ENCODE results near the gene MYH9.

The MYH9 gene

DNA sequence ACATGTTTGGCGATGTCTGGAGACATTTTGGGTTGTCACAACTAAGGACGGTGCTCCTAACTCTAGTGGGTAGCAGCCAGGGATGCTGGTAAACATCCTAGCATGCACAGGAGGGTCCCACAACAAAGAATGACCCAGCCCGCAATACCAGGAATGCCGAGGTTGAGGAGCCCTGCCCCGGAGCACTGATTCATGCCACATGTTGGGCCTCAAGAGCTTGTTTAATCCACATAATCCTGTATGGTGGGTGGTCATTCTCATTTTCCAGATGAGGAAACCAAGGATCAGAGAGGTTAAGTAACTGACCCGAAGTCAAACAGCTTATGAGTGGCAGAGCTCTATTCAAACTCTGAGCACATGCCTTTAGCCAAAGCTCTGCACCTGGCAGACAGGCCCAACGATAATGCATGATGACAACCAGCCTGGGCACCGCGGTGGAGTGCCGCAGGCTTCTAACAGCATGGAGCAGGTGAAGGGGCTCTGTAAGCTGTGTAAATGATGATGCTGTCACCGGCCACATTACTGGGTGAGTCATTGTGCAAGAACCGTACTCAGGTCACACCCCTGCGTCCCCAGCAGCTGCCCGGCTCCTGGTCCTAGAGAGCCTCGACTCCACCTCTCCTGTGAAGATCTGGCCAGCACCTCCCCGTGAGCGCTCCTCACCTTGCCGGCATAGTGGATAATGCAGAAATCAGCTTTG is 76.2 kb downstream of the MYH9 start:
- TF ChIP-seq, protein P1, sequence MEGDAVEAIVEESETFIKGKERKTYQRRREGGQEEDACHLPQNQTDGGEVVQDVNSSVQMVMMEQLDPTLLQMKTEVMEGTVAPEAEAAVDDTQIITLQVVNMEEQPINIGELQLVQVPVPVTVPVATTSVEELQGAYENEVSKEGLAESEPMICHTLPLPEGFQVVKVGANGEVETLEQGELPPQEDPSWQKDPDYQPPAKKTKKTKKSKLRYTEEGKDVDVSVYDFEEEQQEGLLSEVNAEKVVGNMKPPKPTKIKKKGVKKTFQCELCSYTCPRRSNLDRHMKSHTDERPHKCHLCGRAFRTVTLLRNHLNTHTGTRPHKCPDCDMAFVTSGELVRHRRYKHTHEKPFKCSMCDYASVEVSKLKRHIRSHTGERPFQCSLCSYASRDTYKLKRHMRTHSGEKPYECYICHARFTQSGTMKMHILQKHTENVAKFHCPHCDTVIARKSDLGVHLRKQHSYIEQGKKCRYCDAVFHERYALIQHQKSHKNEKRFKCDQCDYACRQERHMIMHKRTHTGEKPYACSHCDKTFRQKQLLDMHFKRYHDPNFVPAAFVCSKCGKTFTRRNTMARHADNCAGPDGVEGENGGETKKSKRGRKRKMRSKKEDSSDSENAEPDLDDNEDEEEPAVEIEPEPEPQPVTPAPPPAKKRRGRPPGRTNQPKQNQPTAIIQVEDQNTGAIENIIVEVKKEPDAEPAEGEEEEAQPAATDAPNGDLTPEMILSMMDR (conservative IDR thresholded peaks at IDR 0.05; ENCODE audit: low read depth), result no peak
- peak overlapping the region; percentile 55 for H3K27ac ChIP-seq
- DNase-seq (ENCODE audit: low spot score), result no peak
- ChIA-PET CTCF (interaction anchor here (0.7 kb wide), 1 partner anchor 10 kb away, joined by 3 read pairs; no protein-coding TSS in a partner anchor), POLR2A (ENCODE audit: low non-redundant PET) (no interaction called here)

DNA sequence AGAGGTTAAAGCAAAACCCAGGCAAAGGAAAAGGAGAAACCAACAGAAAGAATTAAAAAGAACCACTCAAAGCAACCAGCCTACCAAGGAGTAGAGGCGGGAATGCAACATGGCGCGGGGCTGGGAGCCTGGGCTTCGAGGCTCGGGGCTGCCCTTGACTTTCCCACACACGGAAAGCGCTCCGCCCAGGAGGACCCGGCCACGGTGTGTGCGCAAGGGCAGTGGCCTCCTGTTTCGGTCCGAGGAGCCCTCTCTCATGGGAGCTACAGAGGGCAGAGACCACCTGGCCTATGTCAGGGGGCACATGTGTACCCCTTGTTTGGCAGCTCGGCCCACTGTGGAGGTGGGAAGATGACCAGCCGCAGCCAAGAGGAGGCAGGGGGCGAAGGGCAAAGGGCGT is 78.9 kb downstream of the MYH9 start:
- POLR2A ChIA-PET (ENCODE audit: low non-redundant PET), result no interaction called here
- TF ChIP-seq, protein P1 (conservative IDR thresholded peaks at IDR 0.05; ENCODE audit: low read depth), result no peak
- CTCF ChIA-PET, result interaction anchor here (0.6 kb wide), 1 partner anchor 10 kb away, joined by 3 read pairs; no protein-coding TSS in a partner anchor
- H3K27ac ChIP-seq, result peak overlapping the region; percentile 55
- no peak for DNase-seq (ENCODE audit: low spot score)

DNA sequence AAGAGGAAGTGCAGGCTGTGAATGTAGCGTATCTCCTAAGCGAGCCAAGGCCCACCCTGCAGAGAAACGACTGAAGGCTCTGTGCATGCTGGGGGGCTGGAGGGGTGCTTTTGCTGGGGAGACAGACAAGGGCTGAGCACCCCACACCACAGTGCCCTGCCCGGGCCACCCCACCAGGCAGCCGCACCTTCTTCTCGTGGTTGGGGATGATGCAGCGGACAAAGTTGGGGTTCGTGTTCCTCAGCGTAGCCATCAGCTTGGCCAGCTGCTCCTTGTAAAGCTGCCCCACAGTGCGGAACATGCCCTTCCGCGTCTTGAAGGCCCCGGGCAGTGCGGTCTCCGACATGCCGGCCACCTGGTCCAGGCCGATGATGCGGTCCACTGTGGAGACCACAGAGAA is 81.5 kb downstream of the MYH9 start:
- POLR2A ChIA-PET (ENCODE audit: low non-redundant PET), result no interaction called here
- TF ChIP-seq, protein P1 (conservative IDR thresholded peaks at IDR 0.05; ENCODE audit: low read depth), result no peak
- no peak for DNase-seq (ENCODE audit: low spot score)
- peak overlapping the region; percentile 69 for H3K27ac ChIP-seq
- CTCF ChIA-PET, result no interaction called here

DNA sequence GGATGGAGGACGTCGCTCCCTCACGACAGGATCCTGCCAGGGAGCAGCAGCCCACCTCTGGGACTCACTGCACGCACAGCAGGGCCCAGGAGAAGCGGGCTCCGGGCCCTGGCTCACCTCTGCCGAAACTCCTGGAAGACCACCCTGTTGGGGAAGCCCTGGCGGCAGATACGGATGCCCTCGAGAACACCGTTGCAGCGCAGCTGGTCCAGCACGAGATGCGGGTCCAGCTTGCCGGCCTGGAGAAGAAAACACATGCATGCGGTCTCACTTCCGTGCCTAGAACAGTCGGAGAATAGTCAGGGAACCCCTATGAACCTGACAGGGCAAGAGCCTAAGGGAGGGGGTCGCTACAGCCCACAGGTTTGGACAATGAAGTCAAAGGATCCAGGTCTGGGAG is 82.0 kb downstream of the MYH9 start:
- DNase-seq (ENCODE audit: low spot score), result no peak
- ChIA-PET CTCF (no interaction called here), POLR2A (ENCODE audit: low non-redundant PET) (no interaction called here)
- TF ChIP-seq, protein P1 (conservative IDR thresholded peaks at IDR 0.05; ENCODE audit: low read depth), result no peak
- H3K27ac ChIP-seq, result peak overlapping the region; percentile 69

DNA sequence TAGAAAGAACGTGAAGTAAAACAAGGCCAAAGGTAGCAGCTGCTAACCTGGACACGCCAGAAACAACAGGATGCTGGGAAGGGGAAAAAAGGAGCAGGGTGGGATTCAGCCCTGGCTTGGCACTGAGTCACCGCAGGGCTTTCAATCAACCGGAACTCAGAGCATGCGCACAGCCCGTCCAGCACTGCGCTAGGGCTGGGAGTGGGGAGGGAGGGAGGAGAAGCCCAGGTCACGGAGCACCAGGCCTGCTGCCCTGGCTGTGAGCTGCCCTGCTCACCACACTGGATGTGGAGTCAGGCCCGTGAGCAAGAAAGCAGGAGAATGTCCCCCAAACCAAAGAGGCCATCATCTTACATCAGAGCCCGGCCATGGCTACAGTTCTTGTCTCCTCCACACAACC is 83.3 kb downstream of the MYH9 start:
- H3K27ac ChIP-seq, result peak overlapping the region; percentile 69
- ChIA-PET POLR2A (ENCODE audit: low non-redundant PET) (no interaction called here), CTCF (no interaction called here)
- TF ChIP-seq, protein P1 (conservative IDR thresholded peaks at IDR 0.05; ENCODE audit: low read depth), result no peak
- DNase-seq (ENCODE audit: low spot score), result no peak

DNA sequence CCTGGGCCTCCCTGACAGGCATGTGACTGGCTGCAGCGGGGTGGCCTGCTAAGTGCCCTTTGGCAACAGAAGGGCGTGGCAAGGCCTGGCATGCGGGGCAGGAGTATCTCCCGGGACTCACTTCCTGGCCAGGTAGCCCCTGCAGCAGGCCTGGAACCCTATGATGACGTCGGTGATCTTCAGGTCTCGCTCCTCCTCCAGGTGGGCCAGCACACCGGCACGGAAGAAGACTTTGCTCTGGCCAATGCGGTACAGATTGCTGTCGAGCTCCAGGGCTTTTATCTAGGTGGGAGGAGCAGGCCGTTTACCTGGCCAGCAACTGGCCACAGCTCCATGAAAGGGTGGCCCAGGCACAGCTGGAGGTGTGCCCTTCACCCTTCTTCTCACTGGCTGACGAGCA is 83.9 kb downstream of the MYH9 start:
- TF ChIP-seq, protein P1 (conservative IDR thresholded peaks at IDR 0.05; ENCODE audit: low read depth), result no peak
- no peak for DNase-seq (ENCODE audit: low spot score)
- CTCF ChIA-PET, result no interaction called here
- POLR2A ChIA-PET (ENCODE audit: low non-redundant PET), result no interaction called here
- H3K27ac ChIP-seq, result peak overlapping the region; percentile 69
